Renal pelvis (tissue), 4 donors: ENCODE data around the gene ENO1. TPM values are rescaled to one million over a fixed set of nuclear protein-coding genes. Genes with fewer than 3 reads are reported as not detected.
A peak's percentile ranks its signal among the peaks of the same experiment; 100 is the strongest.
"Not testable (repeated sequence)": the region's sequence is repeated elsewhere in the genome, so short reads cannot be mapped to it uniquely, and the experiment has no call there.

Experiments used
- DNase-seq: peaks from one replicate; pipeline ENCODE4 v3.0.0-alpha.2; 2013
- polyA plus RNA-seq, 3 donors: library from polyadenylated mRNA; unstranded; fragments of 120-200 nt; gene quantifications; one replicate each; pipeline ENCODE4 v1.2.1, GENCODE V29; 2013; ENCODE audit not compliant: insufficient read length in 3 of 3

ENO1 gene
- polyA plus RNA-seq, 3 donors, result 950 to 1,026 (median 975) TPM

DNA sequence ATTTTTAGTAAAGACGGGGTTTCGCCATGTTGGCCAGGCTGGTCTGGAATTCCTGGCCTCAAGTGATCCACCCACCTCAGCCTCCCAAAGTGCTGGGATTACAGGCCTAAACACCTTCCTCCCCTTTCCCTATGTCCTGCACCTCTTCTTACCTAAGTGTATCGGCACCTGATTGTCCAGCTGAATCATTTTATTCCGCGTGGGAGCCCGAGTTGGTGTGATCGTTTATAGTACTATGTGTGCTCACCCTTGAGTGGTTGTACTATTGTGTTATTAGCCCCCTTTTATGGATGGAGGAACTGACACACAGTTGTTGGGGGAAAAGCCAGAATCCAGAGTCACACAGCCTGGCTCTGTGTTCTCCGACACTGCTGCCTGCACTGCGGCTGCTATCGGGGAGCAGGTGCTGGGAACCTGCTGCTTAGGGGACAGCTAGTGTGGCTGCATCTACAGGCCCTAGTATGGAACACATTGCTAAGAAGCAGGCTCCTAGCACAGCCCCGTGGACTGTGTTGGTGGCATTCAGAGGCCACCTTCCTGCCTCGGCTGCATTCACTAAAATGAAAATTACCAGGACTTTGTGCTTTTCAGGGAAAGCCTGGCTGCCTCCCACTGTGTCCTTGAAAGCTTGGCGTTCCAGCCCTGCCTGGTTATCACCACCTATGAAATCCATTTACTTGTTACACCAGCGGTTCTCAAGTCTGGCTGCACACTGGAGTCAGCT lies 21.6 kb downstream of the ENO1 start:
- no peak for DNase-seq

DNA sequence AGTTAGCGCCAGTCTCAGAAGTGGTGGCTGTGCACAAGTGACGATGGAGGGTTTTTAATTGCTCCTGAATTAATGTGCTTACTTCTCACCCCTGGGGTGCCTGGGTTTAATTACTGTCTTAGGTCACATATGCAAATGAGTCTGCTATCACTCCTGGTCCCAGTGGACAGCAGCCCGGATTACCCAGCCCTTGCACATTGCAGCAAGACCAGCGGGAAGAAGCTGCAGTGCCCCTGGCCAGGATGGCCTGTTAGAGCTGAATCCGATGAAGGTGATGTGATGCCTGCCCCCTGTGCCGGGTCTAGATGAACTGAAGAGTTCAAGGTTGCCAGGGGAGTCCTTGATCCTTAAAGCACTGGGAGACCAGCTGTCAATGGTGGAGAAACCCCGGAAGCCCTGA lies 24.2 kb downstream of the ENO1 start:
- DNase-seq, result no peak

DNA sequence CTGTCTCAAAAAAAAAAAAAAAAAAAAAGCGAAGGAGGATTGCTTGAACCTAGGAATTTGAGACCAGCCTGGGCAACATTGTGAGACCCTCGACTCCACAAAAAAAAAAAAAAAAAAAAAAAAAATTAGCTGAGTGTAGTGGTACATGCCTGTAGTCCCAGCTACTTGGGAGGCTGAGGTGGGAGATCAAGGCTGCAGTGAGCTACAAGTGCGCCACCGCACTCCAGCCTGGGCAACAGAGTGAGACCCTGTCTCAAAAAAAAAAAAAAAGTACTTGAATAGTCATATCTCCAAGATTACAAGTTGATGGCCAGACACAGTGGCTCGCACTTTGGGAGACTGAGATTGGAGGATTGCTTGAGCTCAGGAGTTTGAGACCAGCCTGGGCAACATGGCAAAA lies 27.4 kb downstream of the ENO1 start:
- DNase-seq, result no peak

DNA sequence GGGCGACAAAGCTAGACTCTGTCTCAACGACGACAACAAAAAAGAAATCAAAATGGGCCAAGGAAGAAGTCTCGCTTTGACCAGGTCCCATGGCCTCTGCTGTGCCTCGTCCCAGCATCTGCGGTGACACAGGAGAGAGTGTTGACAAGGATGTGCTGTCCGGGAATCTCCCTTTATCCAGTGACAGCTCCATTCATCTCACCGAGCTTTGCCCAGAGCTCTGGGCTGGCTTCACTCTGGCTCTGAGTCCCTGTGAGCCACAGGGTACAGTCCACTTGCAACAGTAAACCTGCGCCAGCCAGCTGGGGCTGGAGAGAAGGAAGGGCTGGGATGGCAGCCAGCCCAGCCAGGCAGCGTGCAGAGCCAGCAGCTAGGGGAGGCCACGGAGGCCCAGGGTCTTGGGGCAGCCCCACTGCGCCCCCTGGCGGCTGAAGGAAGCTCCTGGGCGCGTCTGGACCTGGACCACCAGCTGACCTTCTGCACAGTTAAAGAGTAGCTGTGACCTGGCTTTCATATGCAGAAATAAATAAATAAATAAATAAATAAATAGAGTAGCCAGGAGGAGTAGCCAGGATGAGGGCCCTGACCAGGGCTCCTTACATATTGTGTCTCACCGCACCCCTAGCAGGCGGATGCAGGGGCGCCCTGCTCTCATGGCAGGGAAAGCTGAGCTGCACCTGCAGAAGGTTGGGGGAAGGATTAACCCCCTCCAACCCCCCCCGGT lies 29.7 kb downstream of the ENO1 start:
- peak; percentile 93 for DNase-seq

DNA sequence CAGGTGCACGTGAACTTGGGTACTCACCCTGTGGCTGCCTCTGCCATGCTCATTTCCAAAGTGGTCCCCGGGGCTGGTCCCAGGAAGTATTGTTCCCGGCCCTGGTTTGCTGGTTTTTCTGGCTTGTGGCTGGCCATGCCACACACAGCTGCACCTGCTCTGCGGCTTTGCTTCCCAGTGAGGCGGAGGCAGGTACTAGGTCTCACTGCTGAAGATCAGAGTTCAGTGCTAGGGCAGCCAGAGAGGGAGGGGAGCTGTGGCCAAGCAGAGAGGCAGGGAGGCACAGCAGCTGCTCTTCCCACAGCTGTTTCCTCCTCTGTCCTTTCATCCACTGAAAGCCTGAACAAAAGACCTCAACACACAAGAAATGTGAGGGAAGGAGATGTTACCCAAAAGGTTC lies 30.5 kb downstream of the ENO1 start:
- no peak for DNase-seq

DNA sequence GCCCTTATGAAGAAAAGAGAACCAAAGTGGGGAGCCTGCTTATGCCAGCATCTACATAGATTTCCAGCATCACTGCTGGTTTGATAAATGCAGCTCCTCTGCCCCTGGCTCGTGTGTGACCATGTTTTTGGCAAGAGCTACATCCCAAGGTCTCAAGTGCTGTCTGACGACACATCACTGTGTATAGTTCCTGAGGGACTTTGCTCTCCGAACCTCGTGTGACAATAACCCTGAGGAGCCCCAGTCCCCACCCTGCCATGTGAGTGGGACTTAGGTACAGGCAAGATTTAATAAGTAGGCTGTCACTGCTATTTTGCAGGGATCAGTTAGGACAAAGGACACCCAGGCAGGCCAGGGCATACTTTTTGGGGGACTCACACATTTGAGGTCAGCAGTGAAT lies 32.2 kb downstream of the ENO1 start:
- no peak for DNase-seq

DNA sequence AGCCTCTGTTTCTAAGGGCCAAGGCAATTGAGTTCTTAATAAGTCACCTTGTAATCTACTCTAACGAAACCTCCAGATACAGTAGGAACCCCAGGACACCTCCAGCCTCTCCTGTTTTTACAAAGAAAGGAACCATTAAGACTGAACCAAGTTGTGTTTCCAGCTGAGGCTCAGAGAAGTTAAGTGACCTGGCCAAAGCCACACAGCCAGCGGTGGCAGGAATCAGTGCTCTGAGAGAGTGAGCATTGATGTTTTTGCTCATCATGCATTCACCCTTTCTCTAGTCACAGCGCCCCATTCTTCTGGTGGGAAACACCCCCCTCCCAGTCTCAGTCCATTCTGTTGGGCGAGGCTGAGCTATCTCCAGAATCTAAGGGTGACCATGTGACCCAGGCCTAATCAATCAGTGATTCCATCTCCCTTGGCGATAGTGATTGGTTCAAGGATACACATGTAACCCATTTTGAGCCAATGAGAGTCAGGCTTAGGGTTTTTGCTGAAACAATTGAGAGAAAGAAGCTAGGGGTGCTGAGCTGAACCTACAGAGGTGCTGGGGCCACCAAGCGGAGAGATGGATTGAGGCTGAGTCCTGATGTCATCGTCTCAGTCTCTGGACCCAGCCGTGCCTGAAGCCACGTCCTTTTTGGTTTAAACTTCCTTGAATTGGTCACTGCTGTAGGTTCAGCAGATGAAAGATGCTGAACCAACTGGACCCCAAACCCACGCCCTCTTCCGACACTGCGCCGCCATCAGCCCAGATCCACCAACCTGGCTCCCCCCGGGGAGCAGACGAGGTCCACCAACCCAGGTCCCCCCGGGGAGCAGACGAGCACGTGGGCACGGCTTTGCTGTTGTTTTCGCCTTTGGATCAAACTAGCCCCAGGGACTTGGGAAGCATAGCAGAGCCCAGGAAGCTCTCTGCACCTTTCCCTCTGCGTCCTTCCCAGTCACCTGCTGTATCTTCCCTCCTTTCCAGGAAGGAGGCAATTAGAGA lies 33.1 kb downstream of the ENO1 start:
- DNase-seq, result no peak

DNA sequence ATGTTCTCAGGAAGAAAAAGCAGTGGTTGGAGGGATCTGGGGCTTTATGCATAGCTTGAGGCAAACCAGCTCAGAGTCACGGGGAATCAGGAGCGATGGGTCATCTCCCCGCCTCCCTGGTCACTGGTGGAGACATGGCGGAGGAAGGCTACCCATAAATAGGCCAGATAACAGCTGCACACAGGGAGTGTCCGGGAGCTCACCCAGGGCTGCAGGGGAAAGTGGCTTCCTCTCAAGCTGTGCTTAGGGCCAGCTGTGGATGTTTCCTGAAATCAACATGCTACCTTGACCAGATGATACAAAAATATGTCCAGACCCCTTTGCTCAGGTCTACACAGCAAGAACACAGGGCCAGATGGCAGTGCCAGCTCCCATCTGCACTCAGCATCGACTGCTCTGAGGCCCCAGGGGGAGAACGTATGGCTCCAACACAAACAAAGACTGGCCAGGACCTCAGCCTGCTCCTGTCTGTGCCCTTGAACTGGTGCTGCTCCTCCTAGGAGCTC lies 33.9 kb downstream of the ENO1 start:
- no peak for DNase-seq

DNA sequence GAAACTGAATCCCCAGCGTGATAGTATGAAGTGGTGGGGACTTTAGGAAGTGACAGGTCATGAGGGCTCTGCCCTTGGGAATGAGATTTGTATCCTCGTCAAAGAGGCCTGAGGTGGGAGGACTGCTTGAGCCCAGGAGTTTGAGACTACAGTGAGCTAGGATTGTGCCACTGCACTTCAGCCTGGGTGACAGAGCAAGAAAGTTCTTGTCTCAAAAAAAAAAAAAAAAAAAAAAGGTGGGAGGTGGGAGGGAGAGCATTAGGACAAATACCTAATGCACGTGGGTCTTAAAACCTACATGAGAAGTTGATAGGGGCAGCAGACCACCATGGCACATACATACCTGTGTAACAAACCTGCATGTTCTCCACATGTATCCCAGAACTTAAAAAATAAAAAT lies 37.1 kb downstream of the ENO1 start:
- no peak for DNase-seq

DNA sequence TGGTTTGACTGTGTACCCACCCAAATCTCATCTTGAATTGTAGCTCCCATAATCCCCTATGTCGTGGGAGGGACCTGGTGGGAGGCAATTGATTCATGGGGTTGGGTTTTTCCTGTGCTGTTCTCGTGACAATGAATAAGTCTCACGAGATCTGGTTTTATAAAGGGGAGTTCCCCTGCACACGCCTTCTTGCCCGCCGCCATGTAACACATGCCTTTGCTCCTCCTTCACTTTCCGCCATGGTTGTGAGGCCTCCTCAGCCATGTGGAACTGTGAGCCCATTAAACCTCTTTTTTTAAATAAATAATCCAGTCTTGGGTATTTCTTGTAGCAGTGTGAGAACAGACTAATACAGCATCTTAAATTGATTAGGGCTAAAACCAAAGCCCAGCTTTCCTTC lies 38.5 kb downstream of the ENO1 start:
- DNase-seq, result no peak

DNA sequence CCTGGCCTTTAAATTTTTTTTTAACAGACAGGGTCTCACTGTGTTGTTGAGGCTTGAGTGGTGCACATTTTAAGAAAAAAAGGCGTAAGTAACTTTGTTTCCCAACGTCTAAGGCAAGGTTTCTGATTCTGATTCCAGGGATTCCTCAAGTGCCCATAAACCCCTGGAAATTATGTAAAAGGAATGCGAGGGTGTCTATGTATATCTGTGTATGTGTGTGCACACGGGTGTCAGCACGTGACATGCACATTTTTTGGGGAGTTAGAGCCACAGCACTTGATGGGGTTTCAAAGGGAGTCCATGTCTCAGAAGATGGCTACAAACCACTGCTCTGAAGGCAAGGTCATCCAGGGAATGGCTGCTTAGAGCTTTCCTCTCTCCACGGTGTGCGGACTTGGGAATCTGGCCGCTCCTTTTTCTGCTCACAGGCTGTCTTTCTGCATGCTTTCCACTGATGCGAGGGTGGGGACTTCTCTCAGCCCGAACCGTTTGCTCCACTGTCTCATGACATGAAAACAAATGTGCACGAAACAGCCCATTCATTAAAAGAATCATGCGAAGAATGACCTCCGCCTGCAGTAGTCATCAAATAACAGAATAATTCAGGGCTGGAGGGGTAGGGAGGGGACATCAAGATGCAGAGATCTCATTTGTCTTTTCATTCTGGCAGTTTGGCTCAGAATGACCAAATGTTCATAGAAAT lies 42.4 kb downstream of the ENO1 start:
- DNase-seq, result no peak

DNA sequence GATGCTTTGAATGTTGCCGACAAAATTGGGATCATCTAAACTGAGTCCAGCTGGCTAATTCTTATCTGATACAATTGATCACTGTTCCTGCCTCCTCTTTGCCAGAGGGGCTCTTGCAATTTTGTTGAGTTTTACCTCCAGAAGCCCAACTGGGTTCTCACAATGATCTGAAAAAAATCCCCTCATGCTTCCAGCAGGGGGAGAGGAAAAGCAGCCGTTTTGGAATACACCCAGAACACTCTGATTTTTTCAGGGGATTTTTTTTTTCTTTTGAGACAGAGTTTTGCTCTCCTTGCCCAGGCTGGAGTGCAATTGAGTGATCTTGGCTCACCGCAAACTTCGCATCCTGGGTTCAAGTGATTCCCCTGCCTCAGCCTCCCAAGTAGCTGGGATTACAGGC lies 47.1 kb downstream of the ENO1 start:
- DNase-seq, result no peak

DNA sequence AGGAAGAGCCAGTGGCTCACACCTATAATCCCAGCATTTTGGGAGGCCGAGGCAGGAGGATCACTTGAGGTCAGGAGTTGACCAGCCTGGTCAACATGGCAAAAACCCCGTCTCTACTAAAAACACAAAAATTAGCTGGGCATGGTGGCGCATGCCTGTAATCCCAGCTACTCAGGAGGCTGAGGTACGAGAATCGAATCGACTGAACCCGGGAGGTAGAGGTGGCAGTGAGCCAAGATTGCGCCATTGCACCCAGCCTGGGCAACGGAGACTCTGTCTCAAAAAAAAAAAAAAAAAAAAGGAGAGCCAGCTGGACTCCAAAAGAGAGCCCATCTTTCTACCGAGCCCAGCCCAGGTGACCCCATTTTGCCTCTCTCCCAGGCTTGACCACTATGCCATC lies 47.8 kb downstream of the ENO1 start:
- not testable (repeated sequence) for DNase-seq

DNA sequence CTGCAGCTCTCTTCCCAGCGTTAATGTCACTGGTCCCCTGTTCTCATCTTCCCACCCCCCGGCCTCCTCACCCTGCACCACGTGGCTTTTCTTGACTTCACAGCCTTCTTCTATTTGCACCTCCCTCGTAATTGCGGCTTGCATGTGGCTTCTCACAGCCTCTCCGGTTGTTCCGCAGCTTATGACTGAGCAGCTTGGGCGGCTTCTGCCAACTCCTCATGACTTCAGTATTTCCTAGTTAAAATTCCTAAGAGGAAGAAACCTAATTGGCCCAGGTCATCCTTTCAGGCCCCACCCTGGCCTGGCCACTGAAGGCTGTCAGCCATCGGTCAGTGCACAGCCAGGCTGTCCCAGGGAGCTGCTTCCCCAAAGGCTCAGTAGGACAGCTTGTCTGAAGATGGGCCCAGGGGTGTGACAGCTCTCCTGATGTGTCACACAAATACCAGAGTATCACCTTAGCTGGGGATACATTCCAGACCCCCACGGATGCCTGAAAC lies 52.5 kb downstream of the ENO1 start:
- no peak for DNase-seq

DNA sequence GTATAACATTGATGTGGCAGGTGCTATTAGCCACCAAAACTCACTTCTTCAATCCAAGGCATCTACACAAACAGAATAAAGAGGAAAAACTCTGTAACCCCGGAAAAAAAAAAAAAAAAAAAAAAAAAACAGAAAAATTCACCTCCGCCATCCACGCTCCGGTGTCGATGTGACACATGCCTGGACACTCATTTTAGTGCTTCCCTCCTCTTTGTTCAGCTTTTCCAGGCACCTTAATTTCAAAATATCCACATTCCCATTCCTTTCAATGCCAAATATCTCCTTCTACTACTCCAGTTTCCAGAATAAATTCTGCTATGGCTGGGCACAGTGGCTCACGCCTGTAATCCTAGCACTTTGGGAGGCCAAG lies 55.2 kb downstream of the ENO1 start:
- DNase-seq, result no peak

DNA sequence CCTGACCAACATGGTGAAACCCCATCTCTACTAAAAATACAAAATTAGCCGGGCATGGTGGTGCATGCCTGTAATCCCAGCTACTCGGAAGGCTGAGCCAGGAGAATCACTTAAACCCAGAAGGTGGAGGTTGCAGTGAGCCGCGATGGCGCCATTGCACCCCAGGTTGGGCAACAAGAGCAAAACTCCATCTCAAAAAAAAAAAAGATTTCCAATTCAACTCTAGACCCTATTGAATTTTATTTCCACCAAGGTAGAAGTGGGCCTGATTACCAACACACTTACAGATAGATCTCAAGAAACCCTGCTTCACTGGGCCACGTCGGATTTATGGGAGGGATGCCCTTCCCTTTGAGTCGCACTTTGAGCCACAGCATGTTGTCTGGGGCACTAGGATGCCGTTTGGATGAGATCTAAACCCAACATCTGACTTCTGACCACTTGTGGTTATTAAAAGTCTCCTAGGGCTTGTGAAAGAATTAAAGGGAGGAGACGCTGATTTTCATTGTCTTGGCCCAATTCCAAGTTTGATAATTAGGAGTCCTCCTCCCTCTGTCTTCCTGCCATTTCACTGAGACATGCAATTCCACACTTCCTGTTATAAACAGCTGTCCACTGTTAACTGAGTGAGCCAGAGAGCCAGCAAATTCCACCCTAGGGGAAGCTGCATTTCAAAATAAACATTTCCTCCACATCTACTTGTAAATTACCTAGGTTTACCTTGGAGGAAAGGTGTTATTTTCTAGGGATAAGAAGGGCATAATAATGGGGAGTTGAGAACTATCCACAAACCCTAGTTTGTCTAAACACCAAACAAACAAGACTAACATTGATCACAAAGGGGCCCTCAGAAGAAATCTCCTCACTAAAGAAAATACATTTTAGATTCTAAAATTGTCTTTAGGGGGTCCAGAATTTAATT lies 55.9 kb downstream of the ENO1 start:
- peak; percentile 88 for DNase-seq

DNA sequence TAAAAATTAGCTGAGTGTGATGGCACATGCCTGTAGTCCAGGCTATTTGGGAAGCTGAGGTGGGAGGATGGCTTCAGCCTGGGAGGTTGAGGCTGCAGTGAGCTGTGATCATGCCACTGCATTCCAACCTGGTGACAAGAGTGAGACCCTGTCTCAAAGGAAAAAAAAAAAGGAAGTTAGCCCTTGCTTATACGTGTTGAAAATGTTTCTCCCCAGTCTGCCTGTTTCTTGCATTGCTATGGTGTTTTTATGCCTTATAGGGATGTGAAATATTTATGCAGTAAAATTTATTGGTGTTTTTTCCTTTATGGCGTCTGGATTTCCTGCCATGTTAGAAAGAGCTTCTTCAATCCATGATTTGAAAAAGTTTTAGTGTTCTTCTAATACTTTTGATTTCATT lies 57.4 kb downstream of the ENO1 start:
- no peak for DNase-seq

DNA sequence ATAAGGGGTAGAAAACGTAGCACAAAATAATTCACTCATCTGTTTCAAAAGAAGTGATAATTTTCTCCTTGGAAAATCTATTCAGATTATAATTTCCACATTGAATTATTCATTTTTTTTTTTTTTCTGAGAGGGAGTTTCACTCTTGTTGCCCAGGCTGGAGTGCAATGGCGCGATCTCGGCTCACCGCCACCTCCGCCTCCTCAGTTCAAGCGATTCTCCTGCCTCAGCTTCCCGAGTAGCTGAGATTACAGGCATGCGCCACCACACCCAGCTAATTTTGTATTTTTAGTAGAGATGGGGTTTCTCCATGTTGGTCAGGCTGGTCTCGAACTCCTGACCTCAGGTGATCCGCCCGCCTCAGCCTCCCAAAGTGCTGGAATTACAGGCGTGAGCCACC lies 59.7 kb downstream of the ENO1 start:
- DNase-seq, result not testable (repeated sequence)

DNA sequence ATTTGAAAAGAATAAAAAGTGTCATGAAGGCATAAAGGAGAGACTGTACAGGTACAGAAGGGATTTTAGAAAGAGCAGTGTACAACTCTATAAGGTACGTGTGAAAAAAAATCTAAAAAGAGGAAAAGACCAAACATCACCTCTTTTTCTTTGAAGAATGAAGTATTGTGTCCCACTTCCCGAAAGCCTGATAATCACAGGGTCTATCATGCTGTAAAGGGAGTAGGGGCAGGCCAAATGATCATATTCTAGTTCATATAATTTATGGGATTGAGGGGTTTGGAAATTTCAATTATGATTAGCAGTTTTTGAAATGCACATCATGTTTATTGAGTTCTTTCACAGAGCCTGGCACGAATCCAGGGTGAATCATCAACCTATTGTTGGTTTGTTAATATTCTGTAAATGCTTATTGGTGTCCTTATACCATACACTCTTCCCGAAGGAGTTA lies 60.1 kb downstream of the ENO1 start:
- DNase-seq, result no peak
